IMR-90 (cell line): Measurements from ENCODE around the gene RSL1D1. TPM values are rescaled to one million over a fixed set of nuclear protein-coding genes. Genes with fewer than 3 reads are reported as not detected.

Experiments used
- ATAC-seq: fragments of 200-7000 bp; cut with Tn5 transposase; 2 replicates; pipeline ENCODE4 v1.9.1; 2020; ENCODE audit warnings: low read depth, mild to moderate bottlenecking, moderate library complexity
- BruUV-seq: library from RNA; stranded (reverse); fragments of 400-500 nt; replicated peaks from 2 replicates; lab custom pipeline; 2021; lab: Mats Ljungman, UMichigan
- CTCF ChIA-PET: fragments of 300-600 bp; formaldehyde crosslinking; extraction: SDS; loops from one replicate; lab custom pipeline; 2021; ENCODE audit warnings: antibody characterized with exemption; lab: Yijun Ruan, JAX
- POLR2A ChIA-PET: fragments of 300-600 bp; sonication (Branson Sonifier 250); formaldehyde crosslinking; loops from one replicate; lab custom pipeline; 2022; ENCODE audit warnings: antibody characterized with exemption; ENCODE audit not compliant: unreplicated experiment; lab: Charles Lee
- DNase-seq: peaks from one replicate; pipeline ENCODE4 v3.0.0; 2013
- H2AFZ ChIP-seq: replicated peaks from 2 replicates; pipeline ENCODE3; 2013; ENCODE audit warnings: low read length, mild to moderate bottlenecking; ENCODE audit not compliant: poor library complexity
- H2AK5ac ChIP-seq: 2 replicates; pipeline ENCODE4 v1.6.1; 2013; ENCODE audit warnings: low read depth, low read length, inconsistent platforms
- H2AK9ac ChIP-seq: replicated peaks from 2 replicates; pipeline ENCODE3; 2013; ENCODE audit warnings: mild to moderate bottlenecking, low read depth, low read length, moderate library complexity; ENCODE audit not compliant: poor library complexity
- H2BK120ac ChIP-seq: 2 replicates; pipeline ENCODE4 v1.6.1; 2013; ENCODE audit warnings: low read depth, low read length, inconsistent platforms
- H2BK15ac ChIP-seq: 3 replicates; pipeline ENCODE4 v1.6.1; 2013; ENCODE audit warnings: low read depth, low read length, inconsistent platforms
- H2BK20ac ChIP-seq: 2 replicates; pipeline ENCODE4 v1.6.1; 2013; ENCODE audit warnings: low read depth, mild to moderate bottlenecking, inconsistent platforms, low read length, moderate library complexity
- H2BK5ac ChIP-seq: 2 replicates; pipeline ENCODE4 v1.6.1; 2013; ENCODE audit warnings: mild to moderate bottlenecking, low read depth, low read length, inconsistent platforms; ENCODE audit not compliant: poor library complexity, severe bottlenecking
- H3K14ac ChIP-seq: replicated peaks from 2 replicates; pipeline ENCODE4 v1.6.1; 2013; ENCODE audit warnings: low read depth, low read length, inconsistent platforms
- H3K18ac ChIP-seq: 2 replicates; pipeline ENCODE4 v1.6.1; 2013; ENCODE audit warnings: low read depth, low read length, control low read depth
- H3K23ac ChIP-seq: 2 replicates; pipeline ENCODE4 v1.6.1; 2013; ENCODE audit warnings: low read depth, low read length, inconsistent platforms
- H3K27ac ChIP-seq: 2 replicates; pipeline ENCODE4 v1.5.1; 2013; ENCODE audit warnings: mild to moderate bottlenecking, control low read depth, low read length; ENCODE audit not compliant: insufficient read depth
- H3K27me3 ChIP-seq: 2 replicates; pipeline ENCODE4 v1.6.1; 2013; ENCODE audit warnings: low read length; ENCODE audit not compliant: control insufficient read depth, insufficient read depth
- H3K36me3 ChIP-seq: 2 replicates; pipeline ENCODE4 v1.6.1; 2013; ENCODE audit warnings: low read length, mixed read lengths; ENCODE audit not compliant: control insufficient read depth, insufficient read depth
- H3K4ac ChIP-seq: 2 replicates; pipeline ENCODE4 v1.6.1; 2013; ENCODE audit warnings: low read depth, low read length, inconsistent platforms
- H3K4me1 ChIP-seq: 2 replicates; pipeline ENCODE4 v1.6.1; 2013; ENCODE audit warnings: low read length, mixed read lengths; ENCODE audit not compliant: control insufficient read depth, insufficient read depth
- H3K4me2 ChIP-seq: 2 replicates; pipeline ENCODE4 v1.6.1; 2013; ENCODE audit warnings: low read depth, mild to moderate bottlenecking, control low read depth, low read length, moderate library complexity
- H3K4me3 ChIP-seq: 2 replicates; pipeline ENCODE4 v1.5.1; 2013; ENCODE audit warnings: low read depth, mild to moderate bottlenecking, control low read depth, low read length, moderate library complexity; ENCODE audit not compliant: insufficient read depth
- H3K56ac ChIP-seq: 2 replicates; pipeline ENCODE4 v1.6.1; 2013; ENCODE audit warnings: low read length, inconsistent platforms; ENCODE audit not compliant: insufficient read depth; ENCODE audit errors: extremely low read depth
- H3K79me1 ChIP-seq, 2 experiments: 2 replicates each; pipeline ENCODE4 v1.6.1; 2013; ENCODE audit warnings: low read length in 2 of 2, inconsistent platforms in 1 of 2, low read depth in 1 of 2
- H3K9ac ChIP-seq: 2 replicates; pipeline ENCODE4 v1.6.1; 2013; ENCODE audit warnings: low read depth, low read length, control low read depth
- H3K9me1 ChIP-seq: 2 replicates; pipeline ENCODE4 v1.6.1; 2013; ENCODE audit warnings: low read length, inconsistent platforms; ENCODE audit not compliant: insufficient read depth
- H3K9me3 ChIP-seq: 2 replicates; pipeline ENCODE4 v1.6.1; 2013; ENCODE audit warnings: low read length; ENCODE audit not compliant: control insufficient read depth, insufficient read depth
- H4K20me1 ChIP-seq: 2 replicates; pipeline ENCODE4 v1.6.1; 2013; ENCODE audit warnings: low read length, inconsistent platforms; ENCODE audit not compliant: insufficient read depth
- H4K5ac ChIP-seq: 2 replicates; pipeline ENCODE4 v1.6.1; 2013; ENCODE audit warnings: mild to moderate bottlenecking, low read depth, low read length, control low read depth
- H4K8ac ChIP-seq, 2 experiments: 2 replicates each; pipeline ENCODE4 v1.6.1; 2013; ENCODE audit warnings: low read depth in 2 of 2, low read length in 2 of 2, control low read depth in 1 of 2, inconsistent platforms in 1 of 2
- H4K91ac ChIP-seq: 2 replicates; pipeline ENCODE4 v1.6.1; 2013; ENCODE audit warnings: low read depth, low read length, inconsistent platforms; ENCODE audit not compliant: insufficient read depth
- BHLHE40 ChIP-seq: fragments of 150-350 bp; IDR thresholded peaks from 2 replicates; pipeline ENCODE4 v1.6.1; 2016; ENCODE audit warnings: mild to moderate bottlenecking, low read depth, low read length
- ELK1 ChIP-seq: fragments of 150-350 bp; IDR thresholded peaks from 2 replicates; pipeline ENCODE4 v1.6.1; 2016; ENCODE audit warnings: low read depth, mild to moderate bottlenecking, low read length, moderate library complexity, borderline replicate concordance
- MXI1 ChIP-seq: IDR thresholded peaks from 2 replicates; pipeline ENCODE4 v1.6.1; 2012; ENCODE audit warnings: low read depth, mild to moderate bottlenecking, low read length, moderate library complexity, borderline replicate concordance
- NFE2L2 ChIP-seq: fragments of 150-350 bp; IDR thresholded peaks from 2 replicates; pipeline ENCODE4 v1.6.1; 2016; ENCODE audit warnings: low read depth, mild to moderate bottlenecking, low read length
- RAD21 ChIP-seq: IDR thresholded peaks from 2 replicates; pipeline ENCODE4 v1.6.1; 2012; ENCODE audit warnings: low read length, improper control_type of control experiment
- WGBS, 2 experiments: methylation state at CpG; one replicate each; pipeline versions ENCODE4 v1.1.5 to v1.1.7; 2013; ENCODE audit warnings: missing lambda C conversion rate in 2 of 2; ENCODE audit not compliant: insufficient read length in 1 of 2; ENCODE audit errors: extremely low coverage in 2 of 2; 5-methylcytosine and 5-hydroxymethylcytosine counted together
- dilution Hi-C: fragments of 300-500 bp; cut with HindIII; formaldehyde crosslinking; loops from one replicate; pipeline ENCODE4 v1.14.3; 2018; ENCODE audit warnings: low sequenced_read_pairs; ENCODE audit not compliant: unreplicated experiment
- in situ Hi-C: fragments of 300-500 bp; cut with MboI; formaldehyde crosslinking; loops from 3 replicates; pipeline ENCODE4 v1.14.3; 2019; ENCODE audit warnings: low sequenced_read_pairs, inconsistent platforms, mixed read lengths
- intact Hi-C: fragments of 100-400 bp; cut with micrococcal nuclease; formaldehyde crosslinking; loops from 2 replicates; pipeline ENCODE4 v1.10.0; 2022
- polyA plus RNA-seq, 3 experiments: library from polyadenylated mRNA; depleted of rRNA; stranded (reverse); fragments of >200 nt; gene quantifications; 2 replicates each; pipeline ENCODE4 v1.2.3, GENCODE V29; 2012; ENCODE audit warnings: low replicate concordance in 1 of 3
- total RNA-seq: library from RNA; depleted of rRNA; stranded (reverse); fragments of >200 nt; gene quantifications from 2 replicates; pipeline ENCODE4 v1.2.3, GENCODE V29; 2012

The RSL1D1 gene
- total and polyA plus RNA-seq, 2 of the 4 experiments (the other 2 are of a cell fraction): 63.8 to 77.4 TPM

- no peak overlapping the region for H2BK120ac ChIP-seq
- ATAC-seq (no peak), DNase-seq (no peak)
- no peak overlapping the region for H4K91ac ChIP-seq
- H3K4ac ChIP-seq: no peak overlapping the region
- H3K9me3 ChIP-seq: no peaks in the 10 kb centered on the region
- WGBS, 2 experiments: no CpG with 5 or more reads among the region's 4 CpGs
- H3K23ac ChIP-seq: no peak overlapping the region
- peaks cover 23% of the 10 kb centered on the region for H4K20me1 ChIP-seq
- H4K5ac ChIP-seq: no peak overlapping the region
- H3K9ac ChIP-seq: no peak overlapping the region
- H3K56ac ChIP-seq: no peak overlapping the region
- in situ Hi-C loops: no loop called here
- CTCF ChIA-PET: no interaction called here
- H4K8ac ChIP-seq: no peak overlapping the region
- no peak overlapping the region for H2AFZ ChIP-seq
- POLR2A ChIA-PET: no interaction called here
- peaks cover 4% of the 10 kb centered on the region for H3K4me1 ChIP-seq
- no peaks in the 10 kb centered on the region for H3K27me3 ChIP-seq
- no peak overlapping the region for H3K18ac ChIP-seq
- H3K27ac ChIP-seq: no peak overlapping the region
- H3K14ac ChIP-seq: no peak overlapping the region
- dilution Hi-C loops: no loop called here
- peaks cover 62% of the 10 kb centered on the region for H3K36me3 ChIP-seq
- no TSS peak for BruUV-seq
- no peak for TF ChIP-seq BHLHE40
- no peak for TF ChIP-seq MXI1
- TF ChIP-seq ELK1: no peak
- no peak for TF ChIP-seq NFE2L2
- TF ChIP-seq RAD21: no peak
- H3K4me3 ChIP-seq: no peak overlapping the region
- H2AK9ac ChIP-seq: no peak overlapping the region
- H2AK5ac ChIP-seq: no peak overlapping the region
- H2BK5ac ChIP-seq: no peak overlapping the region
- H2BK15ac ChIP-seq: no peak overlapping the region
- H2BK20ac ChIP-seq: no peak overlapping the region
- peaks cover 6% of the 10 kb centered on the region for H3K9me1 ChIP-seq
- intact Hi-C loops: no loop called here
- H3K4me2 ChIP-seq: no peak overlapping the region
- H3K79me1 ChIP-seq: peaks cover 30 to 55% of the 10 kb centered on the region in 2 experiments
Observed at GRCh38 chr16:11844499-11844898, 6.8 kb downstream of the RSL1D1 start.
